Muscle layer of duodenum (tissue), 2 donors: ENCODE measurements around the gene GEMIN5.

Experiments used
- H3K27ac ChIP-seq: one replicate; pipeline ENCODE4 v1.7.0; 2013; ENCODE audit warnings: mild to moderate bottlenecking, low read length
- H3K27me3 ChIP-seq: one replicate; pipeline ENCODE4 v1.7.0; 2013; ENCODE audit warnings: low read depth, mild to moderate bottlenecking, control low read depth, low read length
- H3K36me3 ChIP-seq, 2 donors: one replicate each; pipeline ENCODE4 v1.7.0; 2013; ENCODE audit warnings: low read length in 2 of 2, control low read depth in 1 of 2, mild to moderate bottlenecking in 1 of 2; ENCODE audit not compliant: insufficient read depth in 2 of 2, control insufficient read depth in 1 of 2
- H3K4me1 ChIP-seq, 2 donors: one replicate each; pipeline ENCODE4 v1.7.0; 2013; ENCODE audit warnings: low read length in 2 of 2, mild to moderate bottlenecking in 2 of 2, control low read depth in 1 of 2, moderate library complexity in 1 of 2; ENCODE audit not compliant: insufficient read depth in 2 of 2, control insufficient read depth in 1 of 2
- H3K4me3 ChIP-seq, 2 donors: one replicate each; pipeline ENCODE4 v1.7.0; 2013; ENCODE audit warnings: low read length in 2 of 2, low read depth in 1 of 2, mild to moderate bottlenecking in 1 of 2
- H3K9me3 ChIP-seq, 2 donors: one replicate each; pipeline ENCODE4 v1.7.0; 2013; ENCODE audit warnings: low read length in 2 of 2, control low read depth in 1 of 2, mild to moderate bottlenecking in 1 of 2; ENCODE audit not compliant: control insufficient read depth in 1 of 2
- donor health status: healthy.

GEMIN5 gene

DNA sequence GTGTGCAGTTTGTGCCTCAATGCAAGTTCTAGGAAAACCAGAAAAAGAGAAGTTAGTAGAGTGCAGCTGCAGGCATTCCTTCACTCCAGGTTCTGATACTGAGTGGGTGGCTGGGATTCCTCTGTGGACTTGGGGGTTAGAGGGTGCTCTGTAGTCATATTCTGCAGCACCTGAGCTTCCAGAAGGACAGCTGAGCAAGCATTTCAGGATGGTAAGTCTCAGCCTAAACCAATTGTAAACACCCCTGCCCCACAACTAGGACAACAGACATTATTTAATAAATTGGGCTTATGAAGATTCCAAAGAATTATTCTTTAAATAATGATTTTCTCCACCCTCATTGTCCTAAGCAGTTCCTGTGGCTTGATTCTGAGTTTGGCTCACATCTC, 96.7 kb downstream of the GEMIN5 start:
- no peak overlapping the region for H3K27ac ChIP-seq

DNA sequence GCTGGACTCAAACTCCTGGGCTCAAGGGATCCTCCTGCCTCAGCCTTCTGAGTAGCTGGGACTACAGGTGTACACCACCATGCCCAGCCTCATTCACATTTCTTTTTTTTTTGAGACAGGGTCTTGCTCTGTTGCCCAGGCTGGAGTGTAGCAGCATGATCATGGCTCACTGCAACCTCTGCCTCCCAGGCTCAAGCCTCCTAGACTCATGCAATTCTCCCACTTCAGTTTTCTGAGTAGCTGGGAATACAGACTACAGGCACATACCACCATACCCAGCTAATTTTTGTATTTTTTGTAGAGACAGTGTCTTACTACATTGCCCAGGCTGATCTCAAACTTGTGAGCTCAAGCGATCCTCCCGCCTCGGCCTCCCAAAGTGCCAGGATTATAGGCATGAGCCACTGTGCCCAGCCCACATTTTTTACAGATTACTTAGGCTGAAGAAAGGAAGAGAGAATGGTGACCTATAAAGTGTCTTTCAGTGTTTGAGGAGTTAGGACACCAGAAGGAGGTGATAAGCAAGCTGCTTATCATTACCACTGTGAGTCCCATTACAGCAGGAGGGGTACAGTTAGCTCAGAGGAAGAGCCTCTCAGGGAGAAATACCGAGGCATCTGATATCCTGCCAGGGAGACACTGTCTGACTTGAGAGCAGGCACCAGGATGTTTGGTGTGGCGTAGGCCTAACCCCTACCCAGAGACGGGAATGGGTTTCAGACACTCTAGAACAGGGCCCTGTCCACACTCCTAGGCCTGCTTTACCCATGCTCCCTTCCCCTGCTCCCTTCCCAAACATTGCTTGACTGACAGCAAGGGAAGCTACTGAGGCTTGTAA, 97.4 kb downstream of the GEMIN5 start:
- Histone ChIP-seq H3K4me1 (peaks cover 5 to 7% of the 10 kb centered on the region in 2 donors), H3K27me3 (no peaks in the 10 kb centered on the region), H3K36me3 (peaks cover 6 to 8% of the 10 kb centered on the region in 2 donors), H3K9me3 (no peaks in the 10 kb centered on the region), H3K4me3 (no peak overlapping the region), H3K27ac (no peak overlapping the region)

More for the DNA sequence above, 96.7 kb downstream of the GEMIN5 start:
- Histone ChIP-seq H3K9me3 (no peaks in the 10 kb centered on the region), H3K4me3 (no peak overlapping the region), H3K36me3 (peaks cover 6 to 8% of the 10 kb centered on the region in 2 donors), H3K4me1 (peaks cover 5 to 10% of the 10 kb centered on the region in 2 donors), H3K27me3 (no peaks in the 10 kb centered on the region)
